Left lung (tissue), 10 donors: ENCODE results near the gene CHRNA9. TPM values are rescaled to one million over a fixed set of nuclear protein-coding genes. Genes with fewer than 3 reads are reported as not detected.

Source experiments
- ATAC-seq: fragments of 200-7000 bp; cut with Tn5 transposase; one replicate; pipeline ENCODE4 v1.9.1; 2020; ENCODE audit warnings: moderate library complexity
- DNase-seq, 4 donors: peaks; one replicate each; pipeline ENCODE4 v3.0.0-alpha.2; 2013 to 2020
- H3K27ac ChIP-seq, 2 donors: fragments of 200-600 bp; sonication (generic) in 1 of 2; one replicate each; pipeline versions ENCODE4 v1.5.0 to v1.8.0; 2020 to 2021
- H3K27me3 ChIP-seq, 2 donors: fragments of 200-600 bp; sonication (generic) in 1 of 2; one replicate each; pipeline versions ENCODE4 v1.5.0 to v1.8.0; 2020 to 2021
- H3K36me3 ChIP-seq, 2 donors: fragments of 200-600 bp; sonication (generic) in 1 of 2; one replicate each; pipeline versions ENCODE4 v1.5.0 to v1.8.0; 2020 to 2021
- H3K4me1 ChIP-seq, 2 donors: fragments of 200-600 bp; one replicate each; pipeline ENCODE4 v1.8.0; 2021
- H3K4me3 ChIP-seq, 2 donors: fragments of 200-600 bp; sonication (generic) in 1 of 2; one replicate each; pipeline versions ENCODE4 v1.5.0 to v1.8.0; 2020 to 2021; ENCODE audit warnings: mild to moderate bottlenecking in 1 of 2
- H3K9me3 ChIP-seq, 2 donors: fragments of 200-600 bp; sonication (generic) in 1 of 2; one replicate each; pipeline versions ENCODE4 v1.5.0 to v1.8.0; 2020 to 2021
- CTCF ChIP-seq, 2 donors: fragments of 200-600 bp; sonication (generic) in 1 of 2; IDR thresholded peaks; one replicate each; pipeline versions ENCODE4 v1.5.0 to v1.8.0; 2021; ENCODE audit warnings: antibody characterized with exemption in 2 of 2
- intact Hi-C, 2 donors: fragments of 100-400 bp; cut with DNase I; formaldehyde crosslinking; loops; one replicate each; pipeline versions ENCODE4 v1.11.2 to v1.14.2; 2022
- polyA plus RNA-seq, 6 donors: library from polyadenylated mRNA; unstranded; fragments of 120-200 nt; gene quantifications; one replicate each; pipeline ENCODE4 v1.2.1, GENCODE V29; 2013; ENCODE audit not compliant: insufficient read length in 6 of 6
- total RNA-seq, 2 donors: library from RNA; stranded (reverse); fragmentation: NEBNext Ultra II Directional; extraction: Animal tissue kit (Norgen Biotek cat#: 25700); gene quantifications; one replicate each; pipeline ENCODE4 v1.2.1, GENCODE V29; 2021
- donor health status: DM: no; HTN: yes; CAD: no.
- donor health status: DM: no; HTN: no; CAD: no.

CHRNA9 gene
- total and polyA plus RNA-seq, 8 donors, result not detected

GRCh38 chr4:40357738-40358137, 22.6 kb downstream of the CHRNA9 start:
- no peaks in the 10 kb centered on the region for H3K4me1 ChIP-seq
- H3K4me3 ChIP-seq, result no peak overlapping the region
- DNase-seq (no peak), ATAC-seq (no peak)
- no peak for TF ChIP-seq CTCF (IDR thresholded peaks at IDR 0.05)
- intact Hi-C loops, result no loop called here
- no peak overlapping the region for H3K27ac ChIP-seq
- peaks cover 0 to 8% of the 10 kb centered on the region in 2 donors for H3K9me3 ChIP-seq
- no peaks in the 10 kb centered on the region for H3K27me3 ChIP-seq
- H3K36me3 ChIP-seq, result no peaks in the 10 kb centered on the region

- Histone ChIP-seq H3K36me3 (no peaks in the 10 kb centered on the region), H3K27me3 (no peaks in the 10 kb centered on the region), H3K4me3 (no peak overlapping the region), H3K27ac (no peak overlapping the region), H3K4me1 (no peaks in the 10 kb centered on the region), H3K9me3 (peaks cover 0 to 8% of the 10 kb centered on the region in 2 donors)
- intact Hi-C loops, result no loop called here
- ATAC-seq (no peak), DNase-seq (no peak)
- TF ChIP-seq CTCF (IDR thresholded peaks at IDR 0.05), result no peak
These were observed 26.2 kb downstream of the CHRNA9 start for GRCh38 chr4:40361338-40361737.

GRCh38 chr4:40363382-40363920, 28.3 kb downstream of the CHRNA9 start:
- no peaks in the 10 kb centered on the region for H3K36me3 ChIP-seq
- no peaks in the 10 kb centered on the region for H3K4me1 ChIP-seq
- H3K27ac ChIP-seq, result peak overlapping the region; percentile 37 to 51
- ATAC-seq, result peak; percentile 86
- TF ChIP-seq CTCF (IDR thresholded peaks at IDR 0.05), result no peak
- peak in 3 of 4 donors; percentile 11 to 52 (median 44) for DNase-seq
- no peaks in the 10 kb centered on the region for H3K27me3 ChIP-seq
- H3K9me3 ChIP-seq, result peaks cover 0 to 8% of the 10 kb centered on the region in 2 donors
- H3K4me3 ChIP-seq, result no peak overlapping the region
- intact Hi-C loops, result no loop called here

- Histone ChIP-seq H3K4me3 (no peak overlapping the region), H3K27me3 (no peaks in the 10 kb centered on the region), H3K27ac (no peak overlapping the region), H3K9me3 (peaks cover 0 to 8% of the 10 kb centered on the region in 2 donors), H3K36me3 (no peaks in the 10 kb centered on the region), H3K4me1 (no peaks in the 10 kb centered on the region)
- no peak for TF ChIP-seq CTCF (IDR thresholded peaks at IDR 0.05)
- ATAC-seq (peak; percentile 22), DNase-seq (no peak)
- intact Hi-C loops, result no loop called here
These were observed 28.8 kb downstream of the CHRNA9 start for GRCh38 chr4:40363945-40364344.

GRCh38 chr4:40365766-40366165, 30.6 kb downstream of the CHRNA9 start:
- no peaks in the 10 kb centered on the region for H3K4me1 ChIP-seq

More at GRCh38 chr4:40365766-40366165, 30.6 kb downstream of the CHRNA9 start:
- no peaks in the 10 kb centered on the region for H3K36me3 ChIP-seq
- H3K9me3 ChIP-seq, result peaks cover 0 to 8% of the 10 kb centered on the region in 2 donors
- no peak for DNase-seq
- H3K4me3 ChIP-seq, result no peak overlapping the region
- no peak overlapping the region for H3K27ac ChIP-seq
- H3K27me3 ChIP-seq, result no peaks in the 10 kb centered on the region
- intact Hi-C loops, result no loop called here
- ATAC-seq, result no peak
- no peak for TF ChIP-seq CTCF (IDR thresholded peaks at IDR 0.05)
